ENCODE measurements around the gene MGAT5.

GRCh38 chr2:134366359-134366758 lies 112.5 kb downstream of the MGAT5 start:
- TF ChIP-seq CTCF (IDR thresholded peaks at IDR 0.05; ENCODE audit: low read depth, low read length) (no peak), EZH2phosphoT487 (IDR thresholded peaks at IDR 0.05; ENCODE audit: low read depth) (no peak)

All from OCI-LY3 (cell line).